ENCODE measurements around the gene PKN2. TPM values are rescaled to one million over a fixed set of nuclear protein-coding genes. Genes with fewer than 3 reads are reported as not detected.

Gene PKN2
- total and polyA plus RNA-seq, 8 donors = 41.7 to 127 (median 115) TPM

- no peaks in the 10 kb centered on the region for H3K4me1 ChIP-seq
- DNase-seq = no peak
- H3K36me3 ChIP-seq = peaks cover 0 to under 1% of the 10 kb centered on the region in 2 donors
- no peak overlapping the region for H3K27ac ChIP-seq
- intact Hi-C loops (cut with DNase I) = no loop called here
- H3K27me3 ChIP-seq = no peaks in the 10 kb centered on the region
- H3K4me3 ChIP-seq = no peak overlapping the region
- TF ChIP-seq CTCF (IDR thresholded peaks at IDR 0.05) = no peak
- no peak for ATAC-seq
- H3K9me3 ChIP-seq = peaks cover 0 to 15% of the 10 kb centered on the region in 2 donors
These were observed 53.4 kb downstream of the PKN2 start for GRCh38 chr1:88737338-88737927.

GRCh38 chr1:88740784-88741183, 56.7 kb downstream of the PKN2 start:
- ATAC-seq (no peak), DNase-seq (no peak)
- TF ChIP-seq CTCF (IDR thresholded peaks at IDR 0.05) = no peak

GRCh38 chr1:88741413-88741812, 57.3 kb downstream of the PKN2 start:
- Histone ChIP-seq H3K9me3 (no peaks in the 10 kb centered on the region), H3K27ac (no peak overlapping the region), H3K36me3 (peaks cover 0 to 9% of the 10 kb centered on the region in 2 donors), H3K4me1 (no peaks in the 10 kb centered on the region), H3K4me3 (no peak overlapping the region), H3K27me3 (no peaks in the 10 kb centered on the region)
- ATAC-seq = no peak
- intact Hi-C loops (cut with DNase I) = no loop called here
- no peak for TF ChIP-seq CTCF (IDR thresholded peaks at IDR 0.05)
- DNase-seq = no peak

More at GRCh38 chr1:88740784-88741183, 56.7 kb downstream of the PKN2 start:
- intact Hi-C loops (cut with DNase I) = no loop called here
- no peak overlapping the region for H3K4me3 ChIP-seq
- H3K36me3 ChIP-seq = peaks cover 0 to 9% of the 10 kb centered on the region in 2 donors
- H3K4me1 ChIP-seq = no peaks in the 10 kb centered on the region
- H3K27me3 ChIP-seq = no peaks in the 10 kb centered on the region
- peaks cover 0 to 1% of the 10 kb centered on the region in 2 donors for H3K9me3 ChIP-seq
- no peak overlapping the region for H3K27ac ChIP-seq

GRCh38 chr1:88742531-88742930, 58.5 kb downstream of the PKN2 start:
- Histone ChIP-seq H3K27ac (no peak overlapping the region), H3K4me1 (no peaks in the 10 kb centered on the region), H3K4me3 (no peak overlapping the region), H3K9me3 (no peaks in the 10 kb centered on the region), H3K27me3 (no peaks in the 10 kb centered on the region), H3K36me3 (peaks cover 0 to 9% of the 10 kb centered on the region in 2 donors)
- no peak for TF ChIP-seq CTCF (IDR thresholded peaks at IDR 0.05)
- ATAC-seq (no peak), DNase-seq (peak in 2 of 4 donors; percentile 14 to 32)
- intact Hi-C loops (cut with DNase I) = no loop called here

- peaks cover 0 to 9% of the 10 kb centered on the region in 2 donors for H3K36me3 ChIP-seq
- TF ChIP-seq CTCF (IDR thresholded peaks at IDR 0.05) = no peak
- H3K4me1 ChIP-seq = no peaks in the 10 kb centered on the region
- intact Hi-C loops (cut with DNase I) = no loop called here
- no peak overlapping the region for H3K27ac ChIP-seq
- DNase-seq (no peak), ATAC-seq (no peak)
- H3K27me3 ChIP-seq = no peaks in the 10 kb centered on the region
- H3K4me3 ChIP-seq = no peak overlapping the region
- no peaks in the 10 kb centered on the region for H3K9me3 ChIP-seq
These were observed 60.1 kb downstream of the PKN2 start for GRCh38 chr1:88744142-88744541.
